Gastrocnemius medialis (tissue), 4 donors: ENCODE data around the gene ABI3BP.

Experiments
- POLR2A ChIP-seq, 2 donors: fragments of 450-650 bp; IDR thresholded peaks; one replicate each; pipeline ENCODE4 v1.6.1; 2017; ENCODE audit warnings: antibody characterized with exemption in 2 of 2, mild to moderate bottlenecking in 2 of 2, moderate library complexity in 2 of 2
- TF ChIP-seq, protein P1 (sequence below), 5 experiments: fragments of 450-650 bp in 3 of 5; fragments of 200-600 bp in 2 of 5; sonication (generic) in 2 of 5; IDR thresholded peaks in 4 of 5; conservative IDR thresholded peaks in 1 of 5; 1 replicate in 4 of 5; 2 replicates in 1 of 5; pipeline ENCODE4 v1.5.1; 2016 to 2019; ENCODE audit warnings: antibody characterized with exemption in 5 of 5, mild to moderate bottlenecking in 3 of 5, moderate library complexity in 3 of 5

DNA sequence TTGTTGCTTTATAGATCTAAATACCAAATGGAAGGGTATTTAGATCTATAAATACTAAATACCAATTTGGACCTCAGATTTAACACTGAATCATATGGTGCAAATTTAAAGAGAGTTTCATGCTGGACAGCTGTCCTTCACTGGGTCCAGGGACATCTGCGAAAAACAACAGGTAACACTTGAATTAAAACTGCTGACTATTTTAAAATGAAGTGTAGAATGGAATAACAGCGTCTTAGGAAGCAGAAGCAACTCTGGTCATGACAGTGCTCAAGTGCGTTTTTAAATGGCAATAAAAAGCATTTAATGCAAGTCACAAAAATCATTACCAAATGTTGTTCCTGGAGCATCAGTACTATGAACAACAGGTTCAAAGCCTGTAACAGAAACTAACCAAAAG lies 177.6 kb downstream of the ABI3BP start:
- TF ChIP-seq, protein P1, sequence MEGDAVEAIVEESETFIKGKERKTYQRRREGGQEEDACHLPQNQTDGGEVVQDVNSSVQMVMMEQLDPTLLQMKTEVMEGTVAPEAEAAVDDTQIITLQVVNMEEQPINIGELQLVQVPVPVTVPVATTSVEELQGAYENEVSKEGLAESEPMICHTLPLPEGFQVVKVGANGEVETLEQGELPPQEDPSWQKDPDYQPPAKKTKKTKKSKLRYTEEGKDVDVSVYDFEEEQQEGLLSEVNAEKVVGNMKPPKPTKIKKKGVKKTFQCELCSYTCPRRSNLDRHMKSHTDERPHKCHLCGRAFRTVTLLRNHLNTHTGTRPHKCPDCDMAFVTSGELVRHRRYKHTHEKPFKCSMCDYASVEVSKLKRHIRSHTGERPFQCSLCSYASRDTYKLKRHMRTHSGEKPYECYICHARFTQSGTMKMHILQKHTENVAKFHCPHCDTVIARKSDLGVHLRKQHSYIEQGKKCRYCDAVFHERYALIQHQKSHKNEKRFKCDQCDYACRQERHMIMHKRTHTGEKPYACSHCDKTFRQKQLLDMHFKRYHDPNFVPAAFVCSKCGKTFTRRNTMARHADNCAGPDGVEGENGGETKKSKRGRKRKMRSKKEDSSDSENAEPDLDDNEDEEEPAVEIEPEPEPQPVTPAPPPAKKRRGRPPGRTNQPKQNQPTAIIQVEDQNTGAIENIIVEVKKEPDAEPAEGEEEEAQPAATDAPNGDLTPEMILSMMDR (IDR thresholded peaks at IDR 0.05 in 4 of 5, conservative IDR thresholded peaks at IDR 0.05 in 1 of 5): no peak
- TF ChIP-seq POLR2A (IDR thresholded peaks at IDR 0.05): no peak
